Neutrophil (primary cell): ENCODE results near the gene SS18L1.
A peak's percentile ranks its signal among the peaks of the same experiment; 100 is the strongest.

ENCODE experiments used
- H3K27ac ChIP-seq: fragments of 200-600 bp; sonication (generic); 2 replicates; pipeline ENCODE4 v1.5.1; 2016; ENCODE audit warnings: mild to moderate bottlenecking, moderate library complexity
- H3K27me3 ChIP-seq: fragments of 200-600 bp; sonication (generic); 2 replicates; pipeline ENCODE4 v1.6.0; 2016; ENCODE audit warnings: mild to moderate bottlenecking
- H3K36me3 ChIP-seq: fragments of 200-600 bp; sonication (generic); 2 replicates; pipeline ENCODE4 v1.5.1; 2017
- H3K4me1 ChIP-seq, 2 experiments: fragments of 200-600 bp in 1 of 2; sonication (generic) in 1 of 2; 1 replicate in 1 of 2; 2 replicates in 1 of 2; pipeline versions ENCODE4 v1.5.1 to v1.6.1; 2013 to 2016; ENCODE audit warnings: low read depth in 1 of 2, low read length in 1 of 2, mild to moderate bottlenecking in 1 of 2, moderate library complexity in 1 of 2; ENCODE audit not compliant: control insufficient read depth in 1 of 2, insufficient read depth in 1 of 2
- H3K4me3 ChIP-seq, 2 experiments: fragments of 200-600 bp in 1 of 2; sonication (generic) in 1 of 2; 1 replicate in 1 of 2; 2 replicates in 1 of 2; pipeline ENCODE4 v1.5.1; 2013 to 2016; ENCODE audit warnings: low read depth in 1 of 2, low read length in 1 of 2, mild to moderate bottlenecking in 1 of 2, moderate library complexity in 1 of 2
- H3K9me3 ChIP-seq: fragments of 200-600 bp; sonication (generic); 2 replicates; pipeline ENCODE4 v1.5.1; 2016
- CTCF ChIP-seq: fragments of 200-600 bp; sonication (generic); IDR thresholded peaks from 2 replicates; pipeline ENCODE4 v1.5.1; 2016; ENCODE audit warnings: antibody characterized with exemption

Gene SS18L1

GRCh38 chr20:62143081-62143956 lies at the start of gene SS18L1, which contains the start of gene PSMA7:
TSS of gene SS18L1 (plus strand) at chr20:62143769. CDS start at chr20:62143821, 52 bp downstream.
TSS of gene PSMA7 (minus strand) at chr20:62143394. CDS start at chr20:62143303, 91 bp downstream.
- Histone ChIP-seq H3K9me3 (no peaks in the 10 kb centered on the region), H3K4me3 (peak within 1 kb of the TSS; percentile 74 to 82), H3K4me1 (peaks cover 34 to 38% of the 10 kb centered on the region in 2 experiments), H3K27me3 (peaks cover 12% of the 10 kb centered on the region), H3K36me3 (peaks cover 24% of the 10 kb centered on the region), H3K27ac (peak within 1 kb of the TSS; percentile 100)
- TF ChIP-seq CTCF: peak; percentile 47

GRCh38 chr20:62096421-62097380 lies 46.9 kb upstream of the SS18L1 start:
- Histone ChIP-seq H3K36me3 (no peaks in the 10 kb centered on the region), H3K27ac (no peak overlapping the region), H3K9me3 (no peaks in the 10 kb centered on the region), H3K4me3 (no peak overlapping the region), H3K4me1 (no peaks in the 10 kb centered on the region), H3K27me3 (no peaks in the 10 kb centered on the region)
- no peak for TF ChIP-seq CTCF

- Histone ChIP-seq H3K9me3 (no peaks in the 10 kb centered on the region), H3K36me3 (no peaks in the 10 kb centered on the region), H3K27me3 (no peaks in the 10 kb centered on the region), H3K4me3 (no peak overlapping the region), H3K4me1 (no peaks in the 10 kb centered on the region), H3K27ac (no peak overlapping the region)
- TF ChIP-seq CTCF: no peak
Measured at GRCh38 chr20:62097881-62098407, 45.6 kb upstream of the SS18L1 start.

- no peak overlapping the region for H3K4me3 ChIP-seq
- TF ChIP-seq CTCF: no peak
- H3K27me3 ChIP-seq: peaks cover 8% of the 10 kb centered on the region
- no peaks in the 10 kb centered on the region for H3K4me1 ChIP-seq
- H3K9me3 ChIP-seq: no peaks in the 10 kb centered on the region
- no peak overlapping the region for H3K27ac ChIP-seq
- H3K36me3 ChIP-seq: no peaks in the 10 kb centered on the region
Measured at GRCh38 chr20:62101078-62101477, 42.5 kb upstream of the SS18L1 start.

- H3K4me3 ChIP-seq: no peak overlapping the region
- no peak overlapping the region for H3K27ac ChIP-seq
- no peak for TF ChIP-seq CTCF
- H3K4me1 ChIP-seq: no peaks in the 10 kb centered on the region
- H3K27me3 ChIP-seq: peaks cover 8% of the 10 kb centered on the region
- H3K36me3 ChIP-seq: no peaks in the 10 kb centered on the region
- H3K9me3 ChIP-seq: peaks cover 10% of the 10 kb centered on the region
Measured at GRCh38 chr20:62103508-62104233, 39.9 kb upstream of the SS18L1 start.
